HepG2 (cell line): ENCODE measurements around the gene SAYSD1. TPM values are rescaled to one million over a fixed set of nuclear protein-coding genes. Genes with fewer than 3 reads are reported as not detected.
A peak's percentile ranks its signal among the peaks of the same experiment; 100 is the strongest.

Experiments used
- ATF6 ChIP-seq: sonication (generic); formaldehyde crosslinking; conservative IDR thresholded peaks from 2 replicates; pipeline ENCODE4 v1.4.0; 2020; ENCODE audit warnings: missing genetic modification reagents
- BATF2 ChIP-seq: sonication (generic); formaldehyde crosslinking; IDR thresholded peaks from 2 replicates; pipeline ENCODE4 v1.8.0; 2022; ENCODE audit warnings: mild to moderate bottlenecking, missing genetic modification reagents, moderate library complexity
- EEA1 ChIP-seq: sonication (generic); formaldehyde crosslinking; IDR thresholded peaks from 2 replicates; pipeline ENCODE4 v1.5.1; 2020; ENCODE audit warnings: mild to moderate bottlenecking, missing genetic modification reagents, borderline replicate concordance
- MIER3 ChIP-seq: IDR thresholded peaks from 2 replicates; pipeline ENCODE4 v1.6.1; 2016; ENCODE audit warnings: missing compliant biosample characterization, borderline replicate concordance
- MYPOP ChIP-seq: sonication (generic); formaldehyde crosslinking; IDR thresholded peaks from 2 replicates; pipeline ENCODE4 v1.8.1; 2023; ENCODE audit warnings: mild to moderate bottlenecking, moderate library complexity, missing genetic modification reagents
- POLR2G ChIP-seq: fragments of 200-400 bp; formaldehyde crosslinking; IDR thresholded peaks from 2 replicates; pipeline ENCODE4 v1.6.1; 2018; ENCODE audit warnings: mild to moderate bottlenecking, low read depth, low read length, moderate library complexity
- RFX1 ChIP-seq: fragments of 450-650 bp; IDR thresholded peaks from 2 replicates; pipeline ENCODE4 v1.6.1; 2017
- SP2 ChIP-seq: sonication (generic); formaldehyde crosslinking; IDR thresholded peaks from 2 replicates; pipeline ENCODE4 v1.5.1; 2020; ENCODE audit warnings: mild to moderate bottlenecking, missing genetic modification reagents
- STAT6 ChIP-seq: sonication (generic); formaldehyde crosslinking; IDR thresholded peaks from 2 replicates; pipeline ENCODE4 v1.4.0; 2020; ENCODE audit warnings: missing genetic modification reagents, mild to moderate bottlenecking, borderline replicate concordance
- SYNCRIP ChIP-seq: fragments of 200-400 bp; formaldehyde crosslinking; IDR thresholded peaks from 2 replicates; pipeline ENCODE4 v1.6.1; 2018; ENCODE audit warnings: mild to moderate bottlenecking, low read depth, low read length; ENCODE audit not compliant: insufficient read depth
- TCF12 ChIP-seq, 2 experiments: fragments of 450-650 bp in 1 of 2; sonication (generic) in 1 of 2; formaldehyde crosslinking in 1 of 2; IDR thresholded peaks; 2 replicates each; pipeline versions ENCODE4 v1.6.1 to v1.8.0; 2017 to 2022; ENCODE audit warnings: antibody characterized with exemption in 1 of 2, mild to moderate bottlenecking in 1 of 2, missing genetic modification reagents in 1 of 2, moderate library complexity in 1 of 2
- TEAD2 ChIP-seq: sonication (generic); formaldehyde crosslinking; IDR thresholded peaks from 2 replicates; pipeline ENCODE4 v1.9.0; 2021; ENCODE audit warnings: missing genetic modification reagents
- ZFP82 ChIP-seq: sonication (generic); formaldehyde crosslinking; IDR thresholded peaks from 2 replicates; pipeline ENCODE4 v1.5.1; 2020; ENCODE audit warnings: mild to moderate bottlenecking, missing genetic modification reagents, borderline replicate concordance
- ZNF460 ChIP-seq: sonication (generic); formaldehyde crosslinking; IDR thresholded peaks from 2 replicates; pipeline ENCODE4 v1.5.1; 2020; ENCODE audit warnings: missing genetic modification reagents, mild to moderate bottlenecking, borderline replicate concordance
- ZNF468 ChIP-seq: sonication (generic); formaldehyde crosslinking; IDR thresholded peaks from 2 replicates; pipeline ENCODE4 v1.8.0; 2022; ENCODE audit warnings: mild to moderate bottlenecking, moderate library complexity, missing genetic modification reagents
- ZNF512 ChIP-seq: sonication (generic); formaldehyde crosslinking; IDR thresholded peaks from 2 replicates; pipeline ENCODE4 v1.4.0; 2020; ENCODE audit warnings: mild to moderate bottlenecking, missing genetic modification reagents
- ZNF703 ChIP-seq: sonication (generic); formaldehyde crosslinking; IDR thresholded peaks from 2 replicates; pipeline ENCODE4 v1.5.1; 2020; ENCODE audit warnings: missing genetic modification reagents, mild to moderate bottlenecking, moderate library complexity, borderline replicate concordance
- ZNF747 ChIP-seq: sonication (generic); formaldehyde crosslinking; IDR thresholded peaks from 2 replicates; pipeline ENCODE4 v1.8.1; 2023; ENCODE audit warnings: missing genetic modification reagents, mild to moderate bottlenecking, borderline replicate concordance
- ZUFSP ChIP-seq: sonication (generic); formaldehyde crosslinking; IDR thresholded peaks from 2 replicates; pipeline ENCODE4 v1.9.0; 2021; ENCODE audit warnings: missing genetic modification reagents, mild to moderate bottlenecking, borderline replicate concordance
- polyA plus RNA-seq, 8 experiments: library from polyadenylated mRNA; depleted of rRNA in 3 of 8; stranded (reverse) in 7 of 8; unstranded in 1 of 8; fragments of >200 nt; fragmentation: Illumina TruSeq in 4 of 8; extraction: Trizol in 4 of 8; gene quantifications; 2 replicates each; pipeline versions ENCODE4 v1.2.1 to v1.2.3, GENCODE V29; 2011 to 2016; ENCODE audit warnings: low read depth in 4 of 8, missing spikeins in 1 of 8, mixed read lengths in 1 of 8; ENCODE audit not compliant: insufficient read depth in 1 of 8
- total RNA-seq, 5 experiments: library from RNA; depleted of rRNA; stranded (reverse); fragments of >200 nt; fragmentation: Illumina TruSeq; extraction: Trizol; gene quantifications; 2 replicates each; pipeline ENCODE4 v1.2.3, GENCODE V29; 2016; ENCODE audit warnings: low read depth in 1 of 5

SAYSD1 gene
- total and polyA plus RNA-seq, 2 of the 13 experiments (the other 11 are each of a cell fraction or from before 2014, with no cell fraction given) = 10.1 to 16.0 TPM

- TF ChIP-seq MYPOP (CRISPR knock-in tag) (no peak), RFX1 (no peak), POLR2G (no peak), SP2 (CRISPR knock-in tag) (no peak), ZNF468 (CRISPR knock-in tag) (no peak), ZUFSP (CRISPR knock-in tag) (no peak), ATF6 (no peak; the same call in 1 of the 2 replicates), STAT6 (CRISPR knock-in tag) (no peak), ZNF512 (no peak), BATF2 (no peak), MIER3 (0 out of 2 replicates have a peak, but pooled peaks have one; percentile 40), ZNF703 (CRISPR knock-in tag) (no peak), ZNF460 (CRISPR knock-in tag) (no peak), EEA1 (CRISPR knock-in tag) (no peak), SYNCRIP (no peak), ZNF747 (CRISPR knock-in tag) (no peak), TEAD2 (CRISPR knock-in tag) (no peak), ZFP82 (no peak), TCF12 (IDR thresholded peaks at IDR 0.05) (no peak), TCF12 (CRISPR knock-in tag; IDR thresholded peaks at IDR 0.05) (no peak)
These were observed 22.3 kb upstream of the SAYSD1 start (continued) for GRCh38 chr6:39137245-39137644.
